Ramos (cell line): ENCODE data around the gene PRKCH.
"Not testable (repeated sequence)": the region's sequence is repeated elsewhere in the genome, so short reads cannot be mapped to it uniquely, and the experiment has no call there.

Source experiments
- in situ Hi-C: fragments of 300-500 bp; cut with MboI; formaldehyde crosslinking; loops from one replicate; pipeline ENCODE4 v1.14.3; 2022; ENCODE audit warnings: low sequenced_read_pairs; ENCODE audit not compliant: unreplicated experiment

Gene PRKCH

DNA sequence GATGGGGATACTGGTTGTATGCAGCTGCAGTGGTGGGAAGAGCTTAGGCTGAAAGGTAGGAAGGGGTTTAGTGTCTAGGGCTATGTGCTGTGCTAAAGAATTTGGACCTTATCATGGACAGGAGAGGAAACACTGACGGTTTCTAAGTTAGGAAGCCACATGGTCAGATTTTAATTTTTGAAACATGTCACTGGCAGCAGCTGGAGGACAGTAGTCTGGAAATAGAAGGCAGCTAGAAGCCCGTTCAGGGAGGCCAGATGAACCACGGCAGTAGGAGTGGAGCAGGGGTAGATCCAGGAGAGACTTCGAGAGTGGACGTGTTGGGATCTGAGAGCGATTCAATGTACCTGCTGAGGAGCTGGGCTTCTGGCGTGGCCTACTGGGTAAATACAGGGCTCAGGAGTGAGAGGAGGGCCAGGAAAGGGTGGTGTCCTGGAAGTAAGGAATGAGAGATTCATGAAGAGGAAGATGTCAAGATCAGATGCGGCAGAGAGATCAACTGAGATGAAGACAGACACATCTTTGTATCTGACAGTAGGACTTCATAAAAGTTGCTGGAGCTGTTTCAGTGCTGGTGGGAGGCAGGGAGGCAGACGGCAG is 64.9 kb downstream of the PRKCH start:
- in situ Hi-C loops = no loop called here

- in situ Hi-C loops = no loop called here
These were observed 65.7 kb downstream of the PRKCH start for GRCh38 chr14:61387076-61387475.

- in situ Hi-C loops = no loop called here
These were observed 67.0 kb downstream of the PRKCH start for GRCh38 chr14:61388173-61388975.

DNA sequence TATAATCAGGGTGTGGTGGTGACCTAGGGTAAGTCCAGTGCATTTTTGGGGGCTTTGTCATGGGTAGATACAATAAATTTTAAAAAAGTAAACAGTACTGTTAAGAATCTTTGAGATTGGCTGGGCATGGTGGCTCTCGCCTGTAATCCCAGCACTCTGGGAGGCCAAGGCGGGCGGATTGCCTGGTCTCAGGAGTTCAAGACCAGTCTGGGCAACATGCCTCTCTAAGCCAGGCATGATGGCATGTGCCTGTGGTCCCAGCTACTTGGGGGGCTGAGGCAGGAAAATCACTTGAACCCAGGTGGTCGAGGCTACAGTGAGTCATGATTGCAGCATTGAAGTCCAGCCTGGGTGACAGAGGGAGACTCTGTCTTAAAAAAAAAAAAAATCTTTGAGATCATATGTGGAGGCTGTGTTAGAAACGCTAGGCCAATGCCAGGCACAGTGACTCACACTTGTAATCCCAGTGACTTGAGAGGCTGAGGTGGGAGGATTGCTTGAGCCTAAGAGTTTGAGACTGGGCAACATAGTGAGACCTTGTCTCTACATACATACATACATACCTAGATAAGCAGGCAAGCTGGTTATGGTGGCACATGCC is 67.7 kb downstream of the PRKCH start:
- in situ Hi-C loops = no loop called here

GRCh38 chr14:61391119-61391518 is 69.7 kb downstream of the PRKCH start:
- in situ Hi-C loops = no loop called here

GRCh38 chr14:61392297-61392696 is 70.9 kb downstream of the PRKCH start:
- in situ Hi-C loops = no loop called here

- in situ Hi-C loops = no loop called here
These were observed 73.2 kb downstream of the PRKCH start for GRCh38 chr14:61394542-61394941.

DNA sequence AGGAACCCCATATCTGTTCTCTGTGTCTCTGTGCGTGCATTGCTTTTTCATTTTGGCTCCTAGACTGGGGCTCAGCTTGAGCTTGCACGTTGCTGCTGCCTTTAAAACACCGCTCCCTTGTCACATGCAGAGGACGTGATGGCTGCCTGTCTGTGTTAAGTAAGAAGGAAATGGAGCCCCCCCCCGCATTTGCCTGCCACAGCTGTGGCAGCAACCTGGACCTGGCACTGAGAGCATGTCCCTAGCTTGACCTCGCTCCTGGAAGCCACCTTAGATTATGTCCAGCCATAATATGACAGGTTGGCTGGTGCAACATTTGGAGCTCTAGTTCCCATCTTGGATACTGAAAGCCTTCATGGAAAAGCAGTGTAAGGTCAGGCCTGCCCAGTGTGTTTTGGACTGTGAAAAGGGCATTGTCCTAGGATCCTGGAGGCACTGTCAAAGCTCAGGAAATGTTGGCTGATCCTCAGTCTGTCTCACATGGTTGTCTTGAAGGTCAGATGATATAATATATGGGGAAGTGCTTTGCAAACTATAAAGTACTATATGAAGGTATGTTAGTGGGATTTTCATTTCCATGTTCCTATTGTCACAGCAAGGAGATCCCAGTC is 73.8 kb downstream of the PRKCH start:
- in situ Hi-C loops = no loop called here

DNA sequence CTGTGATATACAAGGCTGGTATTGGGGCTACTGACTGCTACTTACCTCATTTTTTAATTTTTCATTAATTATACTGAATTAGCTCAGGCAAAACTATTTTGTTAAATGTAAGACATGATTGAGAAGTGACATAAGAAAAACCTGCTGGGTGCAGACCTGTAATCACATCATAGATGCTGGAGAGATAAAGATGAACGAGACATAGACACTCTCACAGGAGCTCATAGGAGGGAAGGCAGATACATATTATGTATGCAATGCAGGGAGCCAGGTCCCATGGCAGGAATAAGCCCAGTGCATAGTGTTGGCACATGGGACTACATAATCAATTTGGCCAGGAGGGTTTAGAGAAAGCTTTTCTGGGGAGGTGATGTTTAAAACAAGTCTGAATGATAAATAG is 74.9 kb downstream of the PRKCH start:
- in situ Hi-C loops = no loop called here

DNA sequence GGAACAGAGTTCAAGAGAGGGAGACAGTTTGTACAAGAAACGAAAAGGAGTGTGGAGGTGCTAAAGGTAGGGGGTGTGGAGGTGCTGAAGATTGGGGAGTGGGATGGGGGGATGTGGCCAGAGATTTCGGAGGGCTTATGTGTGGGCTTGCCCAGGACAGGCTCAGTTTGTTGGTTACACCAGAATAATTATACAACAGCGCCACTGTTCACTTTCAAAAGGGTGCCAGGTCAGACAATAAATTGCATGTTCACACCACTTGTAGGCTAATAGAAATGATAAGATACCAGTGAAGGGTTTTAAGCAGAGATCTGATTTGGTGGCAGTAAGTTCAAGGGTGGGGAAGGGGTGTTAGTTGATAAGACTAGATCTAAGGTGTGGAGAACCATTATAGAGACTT is 75.3 kb downstream of the PRKCH start:
- in situ Hi-C loops = no loop called here

DNA sequence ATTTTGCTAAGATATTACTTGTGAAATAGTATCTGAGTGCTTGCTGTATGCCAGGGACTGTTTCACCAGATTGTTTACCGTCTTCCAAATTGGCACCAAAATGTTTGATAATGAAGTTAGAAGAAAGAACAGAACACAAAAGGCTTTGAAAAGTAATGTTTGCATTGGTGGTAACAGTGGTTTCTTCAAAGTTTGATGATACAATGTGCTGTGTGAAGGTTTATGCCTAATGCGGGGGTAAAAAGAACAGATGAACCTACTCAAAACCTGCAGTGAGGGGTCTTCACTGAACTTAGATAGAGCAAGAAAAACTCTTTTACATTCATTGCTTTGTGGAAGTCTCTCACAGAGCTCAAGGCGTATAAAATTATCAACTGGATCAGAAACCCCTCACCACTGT is 76.2 kb downstream of the PRKCH start:
- in situ Hi-C loops = no loop called here

DNA sequence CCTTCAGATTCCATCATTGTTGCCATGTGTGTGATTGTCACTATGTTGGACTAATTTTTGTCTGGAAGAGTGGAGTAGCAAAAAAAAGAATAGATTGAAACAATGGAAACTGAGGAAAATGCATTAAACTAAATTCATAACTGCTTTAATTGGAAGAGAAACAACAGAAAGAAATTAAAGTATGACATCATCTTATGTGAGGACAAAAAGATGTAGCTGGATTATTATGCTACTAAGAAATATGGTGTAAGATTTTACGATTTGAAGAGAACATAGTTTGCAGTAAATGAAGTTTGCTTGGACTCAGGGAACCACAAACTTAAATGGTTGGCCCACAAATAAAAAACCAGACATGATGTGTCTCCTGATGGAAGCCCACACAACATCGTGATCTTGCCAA is 76.8 kb downstream of the PRKCH start:
- in situ Hi-C loops = no loop called here

- in situ Hi-C loops = no loop called here
These were observed 78.0 kb downstream of the PRKCH start for GRCh38 chr14:61399365-61399764.

GRCh38 chr14:61401461-61401860 is 80.1 kb downstream of the PRKCH start:
- in situ Hi-C loops = no loop called here

DNA sequence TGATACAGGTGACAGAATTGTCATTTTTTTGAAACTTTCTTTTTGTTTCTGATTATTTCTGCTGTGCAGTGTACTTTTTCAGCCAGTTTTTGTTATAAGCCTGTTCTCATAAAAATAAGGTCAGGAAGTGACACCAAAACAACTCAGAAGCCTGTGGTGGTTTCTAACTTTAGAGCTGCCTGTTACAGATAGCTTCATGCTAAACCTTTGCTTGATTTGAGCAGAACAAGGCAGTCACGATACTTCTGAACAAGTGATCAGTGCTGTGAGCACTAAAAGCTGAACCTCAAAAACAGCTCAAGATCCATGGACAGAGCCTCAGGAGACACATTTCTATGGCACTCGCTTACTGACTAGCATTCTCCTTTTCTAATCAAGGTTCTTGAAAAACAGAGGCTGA is 82.0 kb downstream of the PRKCH start:
- in situ Hi-C loops = no loop called here

- in situ Hi-C loops = no loop called here
These were observed 83.3 kb downstream of the PRKCH start for GRCh38 chr14:61404637-61405036.

GRCh38 chr14:61406198-61406597 is 84.8 kb downstream of the PRKCH start:
- in situ Hi-C loops = no loop called here

- in situ Hi-C loops = no loop called here
These were observed 85.3 kb downstream of the PRKCH start for GRCh38 chr14:61406675-61407074.

DNA sequence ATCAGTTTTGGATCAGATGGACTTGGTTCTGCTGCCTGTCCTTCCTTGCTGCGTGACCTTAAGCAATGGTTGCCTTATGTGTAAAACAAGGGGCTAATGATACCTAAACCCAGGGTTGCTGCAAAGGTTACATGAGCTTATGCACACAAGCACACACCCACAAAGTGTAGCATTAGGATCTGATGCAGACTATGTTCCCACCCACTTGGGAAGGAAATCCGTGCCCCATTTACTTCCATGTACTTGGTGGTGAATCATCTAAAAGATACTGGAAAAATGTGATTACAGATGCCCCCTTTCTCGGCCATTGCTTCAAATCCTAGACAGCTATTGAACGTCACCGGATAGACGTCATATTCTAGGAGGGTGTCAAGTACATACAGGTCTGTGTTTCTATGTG is 87.1 kb downstream of the PRKCH start:
- in situ Hi-C loops = no loop called here

DNA sequence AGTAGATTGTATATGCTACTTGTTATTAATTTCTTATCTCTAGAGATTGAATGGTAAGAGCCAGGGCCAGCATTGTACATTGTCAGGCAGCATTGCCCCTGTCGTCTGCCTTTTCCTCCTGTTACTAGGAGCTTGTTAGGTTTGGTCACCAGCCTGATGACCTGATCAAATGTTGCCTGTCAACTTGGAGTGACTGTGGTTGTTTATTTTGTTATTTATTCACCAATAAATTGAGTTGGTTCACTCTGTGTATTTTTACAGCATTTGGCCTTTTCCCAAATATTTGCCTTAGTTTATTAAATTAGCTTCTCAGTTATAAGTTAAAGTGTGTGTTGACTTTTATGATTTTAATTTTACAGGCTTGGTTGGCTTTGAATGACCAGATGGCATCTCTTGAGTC is 88.4 kb downstream of the PRKCH start:
- in situ Hi-C loops = no loop called here

DNA sequence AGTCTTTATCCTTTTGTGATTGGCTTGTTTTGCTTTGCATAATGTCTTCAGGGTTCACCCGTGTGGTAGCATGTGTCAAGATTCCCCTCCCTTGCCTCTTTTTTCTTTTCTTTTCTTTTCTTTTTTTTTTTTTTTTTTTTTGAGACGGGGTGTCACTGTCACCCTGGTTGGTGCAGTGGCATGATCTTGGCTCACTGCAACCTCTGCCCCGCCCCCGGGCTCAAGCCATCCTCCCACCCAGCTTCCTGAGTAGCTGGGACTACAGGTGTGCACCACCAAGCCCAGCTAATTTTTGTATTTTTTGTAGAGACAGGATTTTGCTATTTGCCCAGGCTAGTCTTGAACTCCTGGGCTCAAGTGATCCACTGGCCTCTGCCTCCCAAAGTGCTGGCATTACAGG is 94.6 kb downstream of the PRKCH start:
- in situ Hi-C loops = not testable (repeated sequence)
